Stimulated activated CD4-positive, alpha-beta T cell treated with anti-CD3 and anti-CD28 coated beads, Interleukin-2, amount 100 ng/mL, for 4 hours (primary cell): ENCODE results near the gene CFAP107.

ENCODE experiments used
- DNase-seq: peaks from one replicate; pipeline ENCODE4 v3.0.0-alpha.2; 2020; ENCODE audit warnings: low read depth

CFAP107 gene

DNA sequence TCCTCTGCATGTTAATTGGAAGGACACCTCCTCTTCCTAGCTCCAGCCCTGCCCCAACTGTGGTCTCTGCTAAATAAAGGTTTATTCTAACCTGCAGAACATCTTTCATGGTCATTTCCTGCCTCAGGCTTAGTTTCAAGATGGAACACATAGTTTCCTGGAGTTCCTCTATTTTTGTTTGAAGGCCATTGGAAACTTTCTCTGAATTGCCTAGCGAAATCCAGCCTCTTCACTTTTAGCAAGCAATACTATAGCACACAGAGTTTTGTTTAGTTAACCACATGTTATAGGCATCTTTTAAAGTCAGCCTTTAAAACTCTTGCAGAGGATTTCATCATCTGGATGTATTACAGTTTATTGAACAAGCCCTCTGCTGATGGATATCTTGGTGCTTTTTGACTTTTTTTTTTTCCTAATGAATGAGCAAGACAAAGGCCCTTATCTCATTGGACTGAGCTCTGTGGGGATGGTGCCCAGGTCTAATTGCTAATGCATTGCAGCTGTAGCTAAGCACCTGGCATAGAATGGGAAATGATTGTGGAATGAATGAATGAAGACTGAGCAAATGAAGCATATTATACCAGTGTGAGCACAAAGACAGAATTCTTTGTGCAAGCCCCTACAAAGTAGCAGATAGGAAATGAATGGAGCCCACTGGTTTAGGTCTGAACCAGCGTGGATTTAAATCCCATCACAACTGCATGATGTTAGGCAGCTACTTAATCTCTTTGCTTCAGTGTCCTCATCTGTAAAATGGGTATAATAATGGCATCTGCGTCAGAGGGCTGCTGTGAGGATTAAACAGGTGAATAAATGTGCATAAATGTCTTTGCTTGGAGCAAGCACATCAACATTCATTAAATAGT is 641 bp upstream of the CFAP107 start:
- no peak for DNase-seq

DNA sequence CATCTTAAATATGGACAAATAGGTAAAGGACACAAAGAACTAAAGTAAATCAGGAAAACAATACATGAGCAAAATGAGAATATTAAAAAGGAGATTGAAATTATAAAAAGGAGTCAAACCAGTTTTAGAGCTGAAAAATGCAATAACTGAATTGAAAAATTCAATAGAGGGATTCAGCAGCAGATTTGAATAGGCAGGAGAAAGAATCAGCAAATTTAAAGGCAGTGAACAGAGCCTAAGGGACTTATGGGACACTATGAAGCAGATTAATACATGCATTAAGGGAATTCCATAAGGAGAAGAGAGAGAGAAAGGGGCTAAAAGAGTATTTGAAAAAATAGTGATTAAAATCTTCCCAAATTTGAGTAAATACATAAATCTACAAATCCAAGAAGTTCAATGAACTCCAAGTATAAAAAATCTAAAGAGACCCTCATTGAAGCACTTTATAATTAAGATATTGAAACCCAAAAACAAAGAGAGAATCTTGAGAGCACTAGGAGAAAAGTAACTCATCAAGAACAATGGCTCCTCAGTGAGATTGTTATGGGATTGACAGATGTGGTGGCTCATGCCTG is 2.9 kb downstream of the CFAP107 start:
- no peak for DNase-seq

DNA sequence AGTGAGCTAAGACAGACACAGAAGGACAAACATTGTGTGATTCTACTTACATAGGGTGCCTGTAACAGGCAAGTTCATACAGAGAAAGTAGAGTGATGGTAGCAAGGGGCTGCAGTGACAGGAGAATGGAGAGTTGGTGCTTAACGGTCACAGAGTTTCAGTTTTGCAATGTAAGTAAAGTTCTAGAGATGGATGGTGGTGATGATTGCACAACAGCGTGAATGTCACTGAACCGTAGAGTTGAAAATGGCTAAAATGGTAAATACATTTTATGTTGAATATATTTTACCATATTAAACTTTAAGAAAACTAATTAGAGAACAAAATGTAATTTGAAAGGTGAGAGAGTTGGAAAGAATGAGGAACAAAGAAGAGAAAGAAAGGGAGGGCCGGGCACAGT is 8.7 kb downstream of the CFAP107 start:
- DNase-seq, result no peak

DNA sequence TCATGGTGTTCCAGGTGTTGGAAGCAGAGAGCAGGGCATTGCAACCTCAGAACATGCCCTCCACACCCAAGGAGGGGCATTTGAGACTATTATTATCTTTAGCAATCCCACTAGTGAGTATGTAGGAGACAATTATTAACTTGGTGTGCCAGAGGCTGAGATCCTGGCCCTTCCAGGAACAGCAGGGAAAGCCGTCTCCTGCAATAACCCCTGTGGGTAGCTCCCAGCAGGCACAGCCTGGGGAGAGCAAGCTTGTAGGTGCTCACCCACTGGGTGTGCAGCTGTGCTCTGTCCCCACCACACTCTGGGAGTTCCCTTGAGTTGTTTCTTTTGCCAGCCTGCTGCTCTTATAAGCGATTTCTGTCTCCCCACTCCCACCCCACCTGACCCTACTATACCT is 10.3 kb downstream of the CFAP107 start:
- DNase-seq, result no peak

DNA sequence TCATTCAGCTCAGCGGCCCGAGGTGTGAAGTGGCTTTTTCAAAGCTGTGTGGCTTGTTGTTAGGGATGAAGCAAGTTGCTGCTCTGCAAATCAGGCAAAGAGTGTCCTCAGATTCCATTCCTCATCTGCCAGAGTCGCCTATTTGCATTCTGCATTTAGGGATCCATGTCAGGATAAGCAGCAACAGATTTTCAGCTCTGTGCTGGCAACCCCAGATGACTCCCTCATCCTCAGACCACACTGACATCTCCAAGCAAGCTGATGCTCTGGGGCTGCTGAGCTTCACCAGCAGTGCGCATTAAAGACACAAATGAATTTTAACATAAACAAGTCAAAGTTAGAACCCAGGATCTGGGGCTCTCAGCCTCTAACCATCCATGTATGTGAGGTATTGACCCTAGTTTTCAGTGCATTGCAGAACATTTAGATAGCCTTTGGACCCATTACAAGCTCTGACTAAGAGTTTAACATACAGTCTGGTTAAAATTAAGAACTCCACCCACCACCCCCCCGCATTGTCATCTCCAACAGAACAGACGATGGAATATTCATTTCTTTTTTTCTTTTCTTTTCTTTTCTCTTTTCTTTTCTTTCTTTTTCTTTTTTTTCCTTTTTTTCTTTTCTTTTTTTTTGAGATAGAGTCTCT is 10.9 kb downstream of the CFAP107 start:
- DNase-seq, result no peak

DNA sequence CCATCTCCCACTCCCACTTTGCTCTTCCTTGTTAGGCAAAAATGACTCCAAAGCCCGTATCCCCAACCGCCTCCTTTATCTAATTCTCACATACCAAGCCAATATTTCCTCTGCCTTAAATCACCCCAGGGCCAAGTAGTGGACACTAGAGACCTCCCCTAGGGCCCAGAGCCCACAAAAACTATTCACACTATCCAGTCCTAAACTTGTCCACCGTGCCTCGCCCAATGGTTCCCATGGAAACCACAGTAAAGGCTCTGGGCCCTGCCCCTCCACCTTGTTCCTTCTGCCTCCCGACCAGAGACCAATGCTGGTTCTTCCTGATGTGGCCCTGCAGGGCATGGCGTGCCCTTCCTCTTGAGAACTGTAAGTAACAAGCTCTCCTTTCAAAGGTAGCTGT is 11.8 kb downstream of the CFAP107 start:
- no peak for DNase-seq

DNA sequence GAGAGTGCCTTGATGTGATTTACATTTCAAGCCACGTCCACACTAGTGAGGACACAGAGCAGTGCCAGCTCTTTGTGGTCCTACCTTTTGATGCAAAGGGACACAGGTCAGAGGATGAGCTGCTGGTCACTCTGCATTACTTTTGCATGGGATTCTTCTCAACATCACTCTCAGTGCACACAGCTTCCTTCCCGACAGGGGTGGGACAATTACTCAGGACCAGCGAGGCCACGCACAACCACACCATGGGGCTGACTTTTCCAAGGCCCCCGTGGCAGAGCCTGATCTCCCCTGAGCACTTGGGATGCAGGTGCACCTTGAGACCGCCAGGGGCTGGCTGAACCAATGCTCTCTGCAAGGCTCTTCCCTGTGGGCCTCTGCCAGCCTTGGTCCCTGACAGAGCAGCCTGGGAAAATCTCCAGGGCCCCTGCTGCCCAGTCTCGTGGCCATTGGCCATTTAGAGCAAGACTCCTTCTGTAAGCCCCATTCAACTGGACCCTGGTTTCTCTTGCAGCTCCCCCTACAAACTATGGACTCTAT is 14.3 kb downstream of the CFAP107 start:
- DNase-seq, result no peak

DNA sequence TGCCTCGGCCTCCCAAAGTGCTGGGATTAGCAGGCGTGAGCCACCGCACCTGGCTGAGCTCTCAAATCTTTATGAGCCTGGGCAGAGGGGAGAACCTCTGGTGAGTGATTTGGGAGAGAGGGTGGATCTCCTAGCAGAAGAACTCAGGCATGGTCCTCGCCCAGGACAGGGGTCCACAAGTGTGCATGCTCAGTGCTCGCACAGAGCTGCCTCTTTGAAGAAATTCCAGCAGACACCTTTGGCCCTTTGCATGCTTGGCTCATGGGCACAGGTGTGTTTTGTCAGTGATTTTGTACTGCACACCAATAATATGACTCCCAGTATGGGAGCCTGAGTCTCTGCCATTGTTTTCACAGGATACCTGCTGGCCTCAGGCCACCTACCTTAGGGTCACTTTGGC is 15.8 kb downstream of the CFAP107 start:
- DNase-seq, result no peak

DNA sequence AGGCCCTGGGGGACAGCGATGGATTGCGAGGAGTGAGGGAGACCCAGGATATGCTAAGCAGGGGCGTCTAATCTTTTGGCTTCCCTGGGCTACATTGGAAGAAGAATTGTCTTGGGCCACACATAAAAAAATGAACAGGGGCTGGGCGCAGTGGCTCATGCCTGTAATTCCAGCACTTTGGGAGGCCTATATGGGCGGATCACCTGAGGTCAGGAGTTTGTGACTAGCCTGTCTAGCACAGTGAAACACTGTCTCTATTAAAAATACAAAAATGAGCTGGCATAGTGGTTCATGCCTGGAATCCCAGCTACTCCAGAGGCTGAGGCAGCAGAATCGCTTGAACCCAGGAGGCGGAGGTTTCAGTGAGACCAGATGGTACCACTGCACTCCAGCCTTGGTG is 16.8 kb downstream of the CFAP107 start:
- DNase-seq, result no peak

DNA sequence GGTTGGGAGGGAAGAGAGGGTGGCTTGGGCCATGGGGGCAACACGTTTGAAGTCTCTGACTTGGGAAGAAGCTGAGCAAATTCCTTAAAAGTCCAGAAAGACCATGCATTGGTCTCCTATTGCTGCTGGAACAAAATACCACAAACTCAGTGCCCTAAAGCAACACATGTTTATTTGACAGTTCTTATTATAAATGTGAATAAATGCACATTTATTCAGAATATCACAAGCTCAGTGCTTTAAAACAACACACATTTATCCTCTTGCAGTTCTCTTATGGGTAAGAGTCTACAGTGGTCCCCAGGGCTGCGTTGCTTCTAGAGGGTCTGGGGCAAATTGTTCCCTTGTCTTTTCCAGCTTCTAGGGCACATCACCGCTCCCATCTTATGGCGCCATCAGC is 17.5 kb downstream of the CFAP107 start:
- no peak for DNase-seq

DNA sequence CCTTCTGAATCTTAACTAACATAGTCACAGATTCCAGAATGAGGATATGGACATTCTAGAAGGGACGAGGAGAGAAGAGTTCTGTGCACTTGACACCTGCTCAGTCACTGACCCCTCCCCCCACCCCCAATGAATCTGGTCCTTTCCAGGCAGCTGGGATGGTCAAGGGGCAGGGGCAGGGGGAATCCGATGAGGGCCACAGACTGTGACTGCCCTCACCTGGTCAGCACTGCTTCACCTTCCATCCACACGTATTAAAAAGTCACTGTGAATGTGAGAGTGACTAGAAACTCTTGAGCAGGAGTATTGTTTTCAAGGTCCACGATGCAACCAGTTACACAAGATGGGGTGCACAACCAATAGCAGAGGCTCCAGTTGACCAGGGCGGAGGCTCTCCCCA is 18.0 kb downstream of the CFAP107 start:
- no peak for DNase-seq

DNA sequence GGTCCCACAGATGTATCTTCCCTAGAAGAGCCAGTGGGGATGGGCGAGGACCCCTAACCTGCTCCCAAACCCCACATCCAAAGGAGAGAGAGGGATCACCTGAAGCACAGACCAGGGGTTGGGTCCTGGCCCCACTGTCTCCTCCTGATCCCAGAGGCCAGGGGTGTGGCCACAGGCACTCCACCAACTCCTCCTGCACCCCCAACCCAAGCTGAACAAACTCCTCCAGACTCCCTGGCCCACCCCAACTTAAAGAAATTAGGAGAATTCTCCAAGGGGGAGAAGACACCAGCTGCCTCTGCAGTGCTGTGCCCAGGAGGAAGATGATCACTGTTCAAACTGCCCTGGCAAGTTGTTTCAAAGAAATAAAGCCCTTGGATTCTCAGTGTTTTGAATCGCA is 23.0 kb downstream of the CFAP107 start:
- no peak for DNase-seq

DNA sequence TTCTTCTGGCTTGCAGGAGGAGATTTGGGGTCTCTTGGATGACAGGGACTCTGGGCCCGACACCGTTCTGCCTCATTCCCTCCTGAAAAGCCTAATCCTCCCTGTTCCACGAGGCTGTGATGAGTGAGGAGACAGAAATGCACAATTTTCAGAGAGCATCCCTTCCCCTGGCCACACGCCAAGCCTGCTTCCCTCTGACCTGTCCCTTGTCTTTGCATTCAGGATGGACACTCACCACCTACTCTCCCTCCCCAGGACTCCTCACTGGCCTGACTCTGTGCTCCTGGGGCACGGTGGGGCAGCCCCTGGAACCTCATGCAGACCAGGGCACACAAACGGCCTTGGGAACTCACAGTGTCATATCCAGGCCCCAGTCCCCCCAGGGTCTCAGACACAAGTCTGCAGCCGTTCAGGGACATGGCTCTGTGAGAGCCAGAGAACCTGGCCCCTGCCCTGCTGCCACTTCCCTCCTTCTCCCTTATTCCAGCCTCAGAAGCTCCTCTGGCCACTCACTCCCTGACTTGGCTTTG is 24.0 kb downstream of the CFAP107 start:
- DNase-seq, result no peak

DNA sequence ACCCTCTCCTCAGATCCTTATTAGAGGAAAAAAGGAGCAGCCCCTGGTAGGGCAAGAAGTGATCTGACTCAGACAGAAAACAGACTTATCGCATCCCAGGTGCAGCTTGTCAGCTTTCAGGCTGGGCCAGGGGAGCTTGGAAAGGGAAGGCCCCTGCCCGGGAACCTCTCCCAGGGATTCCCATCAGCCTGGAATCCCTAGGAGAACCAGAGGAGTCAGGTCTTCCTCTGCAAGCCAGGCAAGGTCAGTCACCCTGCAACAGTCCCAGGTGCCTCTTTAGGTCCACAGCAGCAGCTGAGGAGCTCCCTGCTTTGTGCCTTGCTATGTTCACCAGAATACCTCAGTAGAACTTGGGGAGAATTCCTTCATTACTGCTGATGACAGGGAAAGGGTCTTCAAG is 24.6 kb downstream of the CFAP107 start:
- DNase-seq, result no peak

DNA sequence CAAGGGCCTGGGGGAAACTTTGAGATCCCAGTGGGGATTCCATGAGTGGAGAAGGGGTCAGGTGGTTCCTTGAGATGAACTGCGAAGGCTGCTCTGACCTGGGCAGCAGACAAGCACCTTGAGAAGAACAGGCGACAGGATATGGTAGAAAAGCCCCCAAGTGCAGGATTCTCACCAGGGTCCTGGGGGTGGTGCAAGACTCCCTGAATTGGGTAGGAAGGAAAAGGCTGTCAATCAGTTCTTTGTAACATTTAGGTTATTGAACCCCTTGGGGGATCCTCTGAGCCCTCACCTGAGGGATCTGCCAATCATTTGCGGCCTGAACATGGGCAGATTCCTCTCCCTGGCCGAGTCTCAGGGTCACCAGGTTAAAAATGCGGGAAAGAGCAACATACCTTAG is 25.2 kb downstream of the CFAP107 start:
- no peak for DNase-seq

DNA sequence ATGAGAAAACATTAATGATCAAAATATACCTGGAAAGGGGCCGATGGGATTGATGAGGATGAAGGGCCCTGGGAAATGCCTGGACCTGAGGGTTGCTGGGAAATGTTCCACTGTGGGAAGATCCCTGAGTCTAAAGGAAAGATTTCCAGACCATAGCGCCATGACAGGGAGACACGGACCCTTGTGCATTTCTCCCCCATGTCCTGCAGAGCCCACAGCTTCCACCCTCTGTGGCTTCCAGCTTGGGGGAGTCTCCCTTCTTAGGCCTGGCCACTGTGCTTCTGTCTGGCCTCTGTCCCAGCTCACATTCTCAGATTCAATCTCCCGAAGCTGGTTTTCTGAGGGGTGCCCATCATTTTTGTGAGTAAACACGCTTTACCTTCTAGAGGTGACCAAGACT is 26.5 kb downstream of the CFAP107 start:
- no peak for DNase-seq

DNA sequence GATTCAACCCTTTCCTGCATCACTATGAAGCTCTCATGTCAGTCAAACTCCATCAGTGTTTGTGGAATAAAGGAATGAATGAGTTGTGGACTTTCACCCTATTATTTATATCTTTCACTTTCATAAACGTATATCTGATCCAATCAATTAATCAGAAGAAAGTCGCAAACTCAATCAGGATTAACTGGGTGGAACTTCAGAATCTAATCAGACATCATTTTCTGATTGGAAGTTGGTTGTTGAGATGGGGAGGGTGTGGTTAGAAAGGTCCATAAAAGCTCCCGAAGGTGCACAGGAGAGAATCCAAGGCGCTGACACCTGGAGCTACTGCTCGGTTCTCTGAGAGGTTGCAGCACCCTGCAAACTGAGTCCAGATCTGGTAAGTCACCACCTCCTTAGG is 27.4 kb downstream of the CFAP107 start, which contains the start of gene PRAMEF12:
TSS of gene PRAMEF12 (plus strand) at position 301 of the 400 bp plus-strand sequence. CDS start 1,130 bp downstream, outside the sequence.
- DNase-seq, result no peak

DNA sequence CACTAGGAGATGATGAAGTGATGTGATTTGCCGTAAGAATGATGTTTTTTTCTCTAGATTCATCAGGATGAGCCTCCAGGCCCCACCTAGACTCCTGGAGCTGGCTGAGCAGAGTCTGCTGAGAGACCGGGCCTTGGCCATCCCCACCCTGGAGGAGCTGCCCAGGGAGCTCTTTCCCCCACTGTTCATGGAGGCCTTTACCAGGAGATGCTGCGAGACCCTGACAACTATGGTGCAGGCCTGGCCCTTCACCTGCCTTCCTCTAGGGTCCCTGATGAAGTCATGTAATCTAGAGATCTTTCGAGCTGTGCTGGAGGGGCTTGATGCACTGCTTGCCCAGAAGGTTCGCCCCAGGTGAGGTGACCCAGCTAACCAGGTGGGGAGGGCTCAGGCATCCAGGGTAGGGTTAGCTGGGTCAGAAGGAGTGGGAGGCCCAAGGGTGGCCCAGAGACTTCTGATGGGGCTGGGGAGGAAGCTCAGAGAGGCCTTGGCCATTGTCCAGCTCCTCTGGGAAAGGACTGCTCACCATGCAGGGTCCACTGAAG is 28.9 kb downstream of the CFAP107 start:
- DNase-seq, result no peak

DNA sequence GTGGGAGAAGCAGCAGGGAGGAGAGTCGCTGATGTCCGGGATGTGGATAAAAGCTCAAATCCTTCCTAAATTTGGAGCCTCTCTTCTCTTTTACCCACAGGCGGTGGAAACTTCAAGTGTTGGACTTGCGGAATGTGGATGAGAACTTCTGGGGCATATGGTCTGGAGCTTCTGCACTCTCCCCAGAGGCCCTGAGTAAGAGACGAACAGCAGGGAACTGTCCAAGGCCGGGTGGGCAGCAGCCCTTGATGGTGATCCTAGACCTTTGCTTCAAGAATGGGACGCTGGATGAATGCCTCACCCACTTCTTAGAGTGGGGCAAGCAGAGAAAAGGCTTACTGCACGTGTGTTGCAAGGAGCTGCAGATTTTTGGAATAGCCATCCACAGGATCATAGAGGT is 29.4 kb downstream of the CFAP107 start:
- no peak for DNase-seq

DNA sequence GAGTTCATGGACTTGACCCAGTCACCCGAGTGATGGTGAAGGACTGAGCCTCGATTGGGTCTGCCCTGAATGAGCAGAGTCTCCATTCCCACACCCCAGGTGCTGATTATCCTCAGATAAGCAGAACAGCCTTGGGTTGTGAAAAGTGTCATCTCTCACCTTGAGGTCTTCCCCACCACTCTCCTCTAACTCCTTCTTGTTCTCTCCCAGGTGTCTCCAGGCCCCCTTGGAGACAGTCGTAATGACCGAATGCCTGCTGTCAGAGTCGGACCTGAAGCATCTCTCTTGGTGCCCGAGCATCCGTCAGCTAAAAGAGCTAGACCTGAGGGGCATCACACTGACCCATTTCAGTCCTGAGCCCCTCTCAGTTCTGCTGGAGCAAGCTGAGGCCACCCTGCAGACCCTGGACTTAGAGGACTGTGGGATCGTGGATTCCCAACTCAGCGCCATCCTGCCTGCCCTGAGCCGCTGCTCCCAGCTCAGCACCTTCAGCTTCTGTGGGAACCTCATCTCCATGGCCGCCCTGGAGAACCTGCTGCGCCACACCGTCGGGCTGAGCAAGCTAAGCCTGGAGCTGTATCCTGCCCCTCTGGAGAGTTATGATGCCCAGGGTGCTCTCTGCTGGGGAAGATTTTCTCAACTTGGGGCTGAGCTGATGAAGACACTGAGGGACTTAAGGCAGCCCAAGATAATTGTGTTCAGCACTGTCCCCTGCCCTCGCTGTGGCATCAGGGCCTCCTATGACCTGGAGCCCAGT is 31.0 kb downstream of the CFAP107 start:
- no peak for DNase-seq

DNA sequence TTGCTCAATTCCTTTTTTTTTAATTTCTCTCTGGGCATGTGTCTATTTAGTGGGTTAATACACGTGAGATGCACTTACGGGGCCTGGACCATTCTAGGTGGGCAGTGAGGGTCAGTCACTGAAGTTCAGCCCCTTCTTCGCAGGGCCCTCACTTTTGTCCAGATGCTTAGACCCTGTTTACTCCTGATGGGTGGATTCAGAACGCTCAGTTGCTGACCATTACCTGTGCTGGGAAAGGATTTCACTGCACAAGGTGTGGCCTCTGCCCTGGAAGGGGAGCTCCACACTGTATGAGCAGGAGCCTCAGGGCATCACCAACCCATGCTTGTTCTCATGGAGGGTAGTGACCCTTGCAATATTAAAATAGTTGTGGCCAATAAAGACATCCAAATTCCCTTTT is 32.1 kb downstream of the CFAP107 start:
- no peak for DNase-seq

DNA sequence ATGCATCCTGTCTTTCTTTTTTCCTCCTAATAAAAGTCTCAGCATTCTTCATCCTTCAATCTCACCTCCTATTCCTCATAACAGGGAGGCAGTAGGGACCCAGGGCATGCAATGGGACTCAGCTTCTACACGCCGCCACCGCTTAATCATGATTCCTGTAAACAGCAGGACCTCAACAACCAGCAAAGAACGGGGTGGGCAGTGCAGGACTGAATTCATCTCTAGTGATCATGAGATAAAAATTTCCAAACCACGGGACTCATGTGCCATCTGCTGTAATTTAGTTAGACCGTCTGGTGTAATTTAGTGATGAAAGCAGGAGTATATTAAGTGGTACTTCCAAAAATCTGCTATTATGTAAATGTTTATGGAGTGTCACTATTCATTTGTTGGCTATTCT is 32.9 kb downstream of the CFAP107 start:
- DNase-seq, result no peak
